AG09319 (cell line): Measurements from ENCODE around the gene PGLYRP2.

Source experiments
- DNase-seq: peaks from one replicate; pipeline ENCODE4 v3.0.0-alpha.2; 2010; ENCODE audit warnings: low read depth; ENCODE audit errors: extremely low read depth
- CTCF ChIP-seq: IDR thresholded peaks from 2 replicates; pipeline ENCODE4 v1.5.1; 2011; ENCODE audit warnings: low read depth, mild to moderate bottlenecking, inconsistent platforms, low read length, moderate library complexity

The PGLYRP2 gene

GRCh38 chr19:15445227-15445605 is 34.1 kb downstream of the PGLYRP2 start:
- no peak for TF ChIP-seq CTCF
- DNase-seq, result no peak

GRCh38 chr19:15444505-15445226 is 34.6 kb downstream of the PGLYRP2 start:
- TF ChIP-seq CTCF, result no peak
- DNase-seq, result no peak

- DNase-seq, result no peak
- TF ChIP-seq CTCF, result no peak
Observed at GRCh38 chr19:15443838-15444237, 35.5 kb downstream of the PGLYRP2 start.

GRCh38 chr19:15443325-15443724 is 36.0 kb downstream of the PGLYRP2 start:
- DNase-seq, result no peak

GRCh38 chr19:15442142-15442920 is 37.0 kb downstream of the PGLYRP2 start:
- no peak for TF ChIP-seq CTCF
- no peak for DNase-seq

More at GRCh38 chr19:15443325-15443724, 36.0 kb downstream of the PGLYRP2 start:
- TF ChIP-seq CTCF, result no peak

- no peak for TF ChIP-seq CTCF
Observed at GRCh38 chr19:15441317-15441716, 38.0 kb downstream of the PGLYRP2 start.

GRCh38 chr19:15439821-15440641 is 39.3 kb downstream of the PGLYRP2 start:
- no peak for DNase-seq
- TF ChIP-seq CTCF, result no peak

More at GRCh38 chr19:15441317-15441716, 38.0 kb downstream of the PGLYRP2 start:
- DNase-seq, result no peak
